ENCODE results near the gene ANKRD10.

The ANKRD10 gene

DNA sequence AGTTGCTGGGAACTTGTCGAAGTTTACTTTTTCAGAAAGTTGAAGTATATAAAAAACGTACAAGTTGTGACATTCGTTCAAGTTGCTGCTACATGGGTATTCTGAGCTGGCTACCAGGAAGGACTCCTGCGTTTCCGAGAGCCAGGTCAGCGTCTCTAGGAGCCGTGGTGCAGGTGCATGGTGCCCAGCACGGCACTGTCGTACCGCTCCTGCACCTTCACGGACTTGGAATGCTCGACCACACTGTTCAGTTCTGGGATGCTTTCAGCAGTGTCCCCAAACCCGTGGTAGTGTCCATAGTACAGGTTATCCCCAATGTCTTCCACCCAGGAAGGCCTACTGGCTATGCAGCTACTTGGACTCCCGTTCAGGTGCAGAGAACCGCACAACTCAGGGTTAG lies 35.4 kb downstream of the ANKRD10 start:
- H3K27ac ChIP-seq: no peak overlapping the region
- TF ChIP-seq ZFX (IDR thresholded peaks at IDR 0.05): no peak
- TF ChIP-seq, protein P1, sequence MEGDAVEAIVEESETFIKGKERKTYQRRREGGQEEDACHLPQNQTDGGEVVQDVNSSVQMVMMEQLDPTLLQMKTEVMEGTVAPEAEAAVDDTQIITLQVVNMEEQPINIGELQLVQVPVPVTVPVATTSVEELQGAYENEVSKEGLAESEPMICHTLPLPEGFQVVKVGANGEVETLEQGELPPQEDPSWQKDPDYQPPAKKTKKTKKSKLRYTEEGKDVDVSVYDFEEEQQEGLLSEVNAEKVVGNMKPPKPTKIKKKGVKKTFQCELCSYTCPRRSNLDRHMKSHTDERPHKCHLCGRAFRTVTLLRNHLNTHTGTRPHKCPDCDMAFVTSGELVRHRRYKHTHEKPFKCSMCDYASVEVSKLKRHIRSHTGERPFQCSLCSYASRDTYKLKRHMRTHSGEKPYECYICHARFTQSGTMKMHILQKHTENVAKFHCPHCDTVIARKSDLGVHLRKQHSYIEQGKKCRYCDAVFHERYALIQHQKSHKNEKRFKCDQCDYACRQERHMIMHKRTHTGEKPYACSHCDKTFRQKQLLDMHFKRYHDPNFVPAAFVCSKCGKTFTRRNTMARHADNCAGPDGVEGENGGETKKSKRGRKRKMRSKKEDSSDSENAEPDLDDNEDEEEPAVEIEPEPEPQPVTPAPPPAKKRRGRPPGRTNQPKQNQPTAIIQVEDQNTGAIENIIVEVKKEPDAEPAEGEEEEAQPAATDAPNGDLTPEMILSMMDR (conservative IDR thresholded peaks at IDR 0.05): no peak

DNA sequence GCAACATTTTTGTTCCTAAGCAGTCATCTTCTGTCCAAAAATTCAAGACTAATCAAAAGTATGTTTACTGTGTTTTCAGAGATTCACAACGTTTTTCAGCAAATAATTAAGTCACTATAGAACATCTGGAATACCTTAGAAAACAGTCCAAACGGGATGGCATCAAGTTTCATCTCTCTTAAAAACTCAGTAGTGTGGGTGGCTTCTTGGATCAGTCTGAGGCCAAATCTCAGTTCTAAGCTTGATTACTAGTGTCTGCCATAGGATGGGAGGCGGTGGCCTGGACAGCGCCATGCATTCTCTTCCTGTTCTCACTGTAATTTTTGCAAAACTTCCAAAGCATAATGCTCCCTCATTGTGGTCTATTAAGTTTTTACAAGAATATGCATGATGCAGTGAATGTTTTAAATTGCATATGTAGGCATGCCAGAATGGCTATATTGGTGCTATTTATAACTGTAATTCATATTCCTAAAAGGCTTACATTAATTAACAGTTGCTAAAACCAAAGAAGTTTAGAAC lies 37.1 kb downstream of the ANKRD10 start:
- TF ChIP-seq, protein P1 (conservative IDR thresholded peaks at IDR 0.05): no peak
- no peak for TF ChIP-seq ZFX (IDR thresholded peaks at IDR 0.05)
- no peak overlapping the region for H3K27ac ChIP-seq

- TF ChIP-seq, protein P1 (conservative IDR thresholded peaks at IDR 0.05): no peak
- H3K27ac ChIP-seq: no peak overlapping the region
These were observed 38.3 kb downstream of the ANKRD10 start for GRCh38 chr13:110876609-110877008.

GRCh38 chr13:110875241-110875640 lies 39.6 kb downstream of the ANKRD10 start:
- TF ChIP-seq, protein P1 (conservative IDR thresholded peaks at IDR 0.05): no peak
- no peak for TF ChIP-seq ZFX (IDR thresholded peaks at IDR 0.05)

DNA sequence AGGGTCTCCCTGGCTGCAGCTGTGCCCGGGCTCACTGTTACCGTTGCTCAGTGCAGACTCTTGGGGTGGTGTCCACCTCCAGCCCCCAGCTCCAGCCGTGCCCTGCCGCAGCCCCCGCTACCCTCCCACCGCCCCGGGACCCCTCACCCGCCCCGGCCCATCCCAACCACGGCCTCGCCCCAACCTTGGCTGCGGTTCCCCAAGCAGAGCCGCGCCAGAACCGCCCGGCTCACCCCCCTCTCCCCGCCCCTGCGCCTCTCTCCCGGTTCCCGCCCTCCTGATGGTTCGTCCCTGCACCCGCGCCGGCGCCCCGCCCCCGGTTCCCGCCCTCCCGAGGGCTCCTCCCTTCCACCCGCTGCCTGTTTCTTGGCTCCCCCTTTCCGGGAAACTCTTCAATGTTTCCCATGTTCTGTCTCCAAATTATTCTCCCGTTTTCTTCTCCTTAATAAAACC lies 40.3 kb downstream of the ANKRD10 start:
- peak overlapping the region; percentile 36 for H3K27ac ChIP-seq
- TF ChIP-seq, protein P1 (conservative IDR thresholded peaks at IDR 0.05): no peak

More at GRCh38 chr13:110875241-110875640, 39.6 kb downstream of the ANKRD10 start:
- H3K27ac ChIP-seq: 0 out of 2 replicates have a peak overlapping the region, but pooled peaks have one; percentile 36

- TF ChIP-seq, protein P1 (conservative IDR thresholded peaks at IDR 0.05): no peak
- TF ChIP-seq ZFX (IDR thresholded peaks at IDR 0.05): no peak
- peak overlapping the region; percentile 36 for H3K27ac ChIP-seq
These were observed 41.0 kb downstream of the ANKRD10 start for GRCh38 chr13:110873639-110874507.
